OCI-LY3 (cell line): ENCODE results near the gene FDXR.

Experiments
- CTCF ChIP-seq: fragments of 200-600, 300-600 bp; sonication (generic); IDR thresholded peaks from 2 replicates; pipeline ENCODE4 v1.5.1; 2014; ENCODE audit warnings: antibody characterized with exemption, low read length, low read depth
- EZH2phosphoT487 ChIP-seq: fragments of 200-600 bp; shearing (Covaris generic); IDR thresholded peaks from 2 replicates; pipeline ENCODE4 v1.6.1; 2018; ENCODE audit warnings: antibody characterized with exemption, mixed run types, low read depth

GRCh38 chr17:74830861-74831260, 41.9 kb downstream of the FDXR start:
- TF ChIP-seq CTCF (no peak), EZH2phosphoT487 (no peak)
